ENCODE results near the gene UGT1A4. TPM values are rescaled to one million over a fixed set of nuclear protein-coding genes. Genes with fewer than 3 reads are reported as not detected.

The UGT1A4 gene
- total and polyA plus RNA-seq, 11 donors: not detected

DNA sequence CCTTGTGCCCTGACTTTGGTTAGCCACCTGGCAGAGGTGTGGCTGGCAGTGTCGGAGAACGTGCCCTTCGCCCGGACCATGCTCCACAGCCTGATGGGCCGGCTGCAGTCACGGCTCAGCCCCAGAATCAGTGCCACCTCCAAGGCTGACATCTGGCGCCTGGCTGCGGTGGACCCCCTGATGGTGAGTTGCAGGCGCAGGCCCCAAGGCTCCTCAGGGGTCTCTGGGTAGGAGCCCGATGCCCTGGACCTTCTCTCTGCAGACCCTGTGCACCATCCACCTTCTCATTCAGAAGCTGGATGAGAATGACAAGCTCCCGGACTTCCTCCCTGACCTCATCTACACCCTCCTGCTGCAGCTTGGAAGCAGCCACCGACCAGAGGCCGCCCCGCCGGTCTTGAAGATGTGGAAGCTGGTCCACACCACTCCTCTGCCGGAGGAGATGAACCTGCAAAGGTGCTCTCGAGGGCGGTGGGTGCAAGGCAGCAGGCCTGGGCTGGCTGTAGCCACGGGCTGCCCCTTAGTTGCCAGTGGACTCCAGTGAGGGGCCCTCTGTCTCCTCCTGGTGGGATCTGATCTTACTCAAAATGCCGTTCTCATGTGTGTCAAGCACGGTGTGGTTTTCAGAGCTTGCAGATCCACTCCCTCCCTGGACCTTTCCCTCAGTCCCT is 103.7 kb downstream of the UGT1A4 start:
- WGBS, 4 donors: 84 to 88% (median 86%) methylated on average over 17 to 21 of the region's 21 CpGs
- intact Hi-C loops (cut with DNase I): no loop called here
- Histone ChIP-seq H3K27me3 (peaks cover 0 to 6% (median 0%) of the 10 kb centered on the region in 9 donors), H3K4me3 (no peak overlapping the region), H3K9me3 (peaks cover 0 to 11% (median 0%) of the 10 kb centered on the region in 12 donors), H3K27ac (no peak overlapping the region), H3K36me3 (no peaks in the 10 kb centered on the region), H3K4me1 (no peaks in the 10 kb centered on the region)
- DNase-seq (no peak), ATAC-seq (no peak)
- TF ChIP-seq POLR2A (IDR thresholded peaks at IDR 0.05): no peak
- TF ChIP-seq, protein P1, sequence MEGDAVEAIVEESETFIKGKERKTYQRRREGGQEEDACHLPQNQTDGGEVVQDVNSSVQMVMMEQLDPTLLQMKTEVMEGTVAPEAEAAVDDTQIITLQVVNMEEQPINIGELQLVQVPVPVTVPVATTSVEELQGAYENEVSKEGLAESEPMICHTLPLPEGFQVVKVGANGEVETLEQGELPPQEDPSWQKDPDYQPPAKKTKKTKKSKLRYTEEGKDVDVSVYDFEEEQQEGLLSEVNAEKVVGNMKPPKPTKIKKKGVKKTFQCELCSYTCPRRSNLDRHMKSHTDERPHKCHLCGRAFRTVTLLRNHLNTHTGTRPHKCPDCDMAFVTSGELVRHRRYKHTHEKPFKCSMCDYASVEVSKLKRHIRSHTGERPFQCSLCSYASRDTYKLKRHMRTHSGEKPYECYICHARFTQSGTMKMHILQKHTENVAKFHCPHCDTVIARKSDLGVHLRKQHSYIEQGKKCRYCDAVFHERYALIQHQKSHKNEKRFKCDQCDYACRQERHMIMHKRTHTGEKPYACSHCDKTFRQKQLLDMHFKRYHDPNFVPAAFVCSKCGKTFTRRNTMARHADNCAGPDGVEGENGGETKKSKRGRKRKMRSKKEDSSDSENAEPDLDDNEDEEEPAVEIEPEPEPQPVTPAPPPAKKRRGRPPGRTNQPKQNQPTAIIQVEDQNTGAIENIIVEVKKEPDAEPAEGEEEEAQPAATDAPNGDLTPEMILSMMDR (IDR thresholded peaks at IDR 0.05): no peak

Other genes starting within 250 kb of the UGT1A4 start
- gene USP40, start 152.0 kb upstream of the UGT1A4 start, total RNA-seq: 10 to 100 TPM; 13.7 to 21.8 (median 20.2) TPM
- 10 to 100 TPM; 11.1 to 17.3 TPM for gene USP40, start 152.0 kb upstream of the UGT1A4 start, polyA plus RNA-seq
- gene UGT1A8, start 101.1 kb upstream of the UGT1A4 start, total RNA-seq: not detected
- gene UGT1A8, start 101.1 kb upstream of the UGT1A4 start, polyA plus RNA-seq: not detected
- gene UGT1A10, start 82.3 kb upstream of the UGT1A4 start, total RNA-seq: not detected
- not detected for gene UGT1A10, start 82.3 kb upstream of the UGT1A4 start, polyA plus RNA-seq
- gene UGT1A9, start 46.8 kb upstream of the UGT1A4 start, total RNA-seq: not detected
- gene UGT1A9, start 46.8 kb upstream of the UGT1A4 start, polyA plus RNA-seq: not detected
- not detected for gene UGT1A7, start 36.8 kb upstream of the UGT1A4 start, total RNA-seq
- gene UGT1A7, start 36.8 kb upstream of the UGT1A4 start, polyA plus RNA-seq: not detected
- gene UGT1A6, start 25.8 kb upstream of the UGT1A4 start, total RNA-seq: not detected
- not detected for gene UGT1A6, start 25.8 kb upstream of the UGT1A4 start, polyA plus RNA-seq
- gene UGT1A5, start 5.8 kb upstream of the UGT1A4 start, total RNA-seq: not detected
- not detected for gene UGT1A5, start 5.8 kb upstream of the UGT1A4 start, polyA plus RNA-seq
- gene UGT1A3, start 10.3 kb downstream of the UGT1A4 start, total RNA-seq: not detected
- gene UGT1A3, start 10.3 kb downstream of the UGT1A4 start, polyA plus RNA-seq: not detected
- not detected for gene UGT1A1, start 41.5 kb downstream of the UGT1A4 start, total RNA-seq
- gene UGT1A1, start 41.5 kb downstream of the UGT1A4 start, polyA plus RNA-seq: under 1 TPM in 1 of 2 donors, not detected in 1; 0.03 TPM
- under 1 TPM in 1 of 9 donors, not detected in 8; 0.75 TPM for gene MROH2A, start 59.6 kb downstream of the UGT1A4 start, total RNA-seq
- not detected for gene MROH2A, start 59.6 kb downstream of the UGT1A4 start, polyA plus RNA-seq
- gene HJURP, start 135.8 kb downstream of the UGT1A4 start, total RNA-seq: 1 to 10 TPM in 1 of 9 donors, under 1 TPM in 5, not detected in 3; 0.10 to 8.4 (median 0.48) TPM
- under 1 TPM; 0.08 to 0.10 TPM for gene HJURP, start 135.8 kb downstream of the UGT1A4 start, polyA plus RNA-seq
- under 1 TPM in 2 of 9 donors, not detected in 7; 0.19 to 0.25 TPM for gene TRPM8, start 198.6 kb downstream of the UGT1A4 start, total RNA-seq
- gene TRPM8, start 198.6 kb downstream of the UGT1A4 start, polyA plus RNA-seq: not detected